Left lung (tissue), 10 donors: ENCODE results near the gene AMMECR1. TPM values are rescaled to one million over a fixed set of nuclear protein-coding genes. Genes with fewer than 3 reads are reported as not detected.

Experiments
- ATAC-seq: fragments of 200-7000 bp; cut with Tn5 transposase; one replicate; pipeline ENCODE4 v1.9.1; 2020; ENCODE audit warnings: moderate library complexity
- DNase-seq, 4 donors: peaks; one replicate each; pipeline ENCODE4 v3.0.0-alpha.2; 2013 to 2020
- H3K27ac ChIP-seq, 2 donors: fragments of 200-600 bp; sonication (generic) in 1 of 2; one replicate each; pipeline versions ENCODE4 v1.5.0 to v1.8.0; 2020 to 2021
- H3K27me3 ChIP-seq, 2 donors: fragments of 200-600 bp; sonication (generic) in 1 of 2; one replicate each; pipeline versions ENCODE4 v1.5.0 to v1.8.0; 2020 to 2021
- H3K36me3 ChIP-seq, 2 donors: fragments of 200-600 bp; sonication (generic) in 1 of 2; one replicate each; pipeline versions ENCODE4 v1.5.0 to v1.8.0; 2020 to 2021
- H3K4me1 ChIP-seq, 2 donors: fragments of 200-600 bp; one replicate each; pipeline ENCODE4 v1.8.0; 2021
- H3K4me3 ChIP-seq, 2 donors: fragments of 200-600 bp; sonication (generic) in 1 of 2; one replicate each; pipeline versions ENCODE4 v1.5.0 to v1.8.0; 2020 to 2021; ENCODE audit warnings: mild to moderate bottlenecking in 1 of 2
- H3K9me3 ChIP-seq, 2 donors: fragments of 200-600 bp; sonication (generic) in 1 of 2; one replicate each; pipeline versions ENCODE4 v1.5.0 to v1.8.0; 2020 to 2021
- CTCF ChIP-seq, 2 donors: fragments of 200-600 bp; sonication (generic) in 1 of 2; IDR thresholded peaks; one replicate each; pipeline versions ENCODE4 v1.5.0 to v1.8.0; 2021; ENCODE audit warnings: antibody characterized with exemption in 2 of 2
- intact Hi-C, 2 donors: fragments of 100-400 bp; cut with DNase I; formaldehyde crosslinking; loops; one replicate each; pipeline versions ENCODE4 v1.11.2 to v1.14.2; 2022
- polyA plus RNA-seq, 6 donors: library from polyadenylated mRNA; unstranded; fragments of 120-200 nt; gene quantifications; one replicate each; pipeline ENCODE4 v1.2.1, GENCODE V29; 2013; ENCODE audit not compliant: insufficient read length in 6 of 6
- total RNA-seq, 2 donors: library from RNA; stranded (reverse); fragmentation: NEBNext Ultra II Directional; extraction: Animal tissue kit (Norgen Biotek cat#: 25700); gene quantifications; one replicate each; pipeline ENCODE4 v1.2.1, GENCODE V29; 2021
- donor health status: DM: no; HTN: yes; CAD: no.
- donor health status: DM: no; HTN: no; CAD: no.

AMMECR1 gene
- total and polyA plus RNA-seq, 8 donors = 8.9 to 15.2 (median 12.7) TPM

GRCh38 chrX:110170029-110170428 is 147.9 kb downstream of the AMMECR1 start:
- H3K4me1 ChIP-seq = no peaks in the 10 kb centered on the region
- no peak overlapping the region for H3K4me3 ChIP-seq
- intact Hi-C loops = no loop called here
- H3K36me3 ChIP-seq = peaks cover 0 to 5% of the 10 kb centered on the region in 2 donors
- no peak overlapping the region for H3K27ac ChIP-seq
- ATAC-seq (no peak), DNase-seq (no peak)
- no peaks in the 10 kb centered on the region for H3K9me3 ChIP-seq
- H3K27me3 ChIP-seq = no peaks in the 10 kb centered on the region
- no peak for TF ChIP-seq CTCF (IDR thresholded peaks at IDR 0.05)

- Histone ChIP-seq H3K9me3 (no peaks in the 10 kb centered on the region), H3K27me3 (no peaks in the 10 kb centered on the region), H3K36me3 (peaks cover 0 to 5% of the 10 kb centered on the region in 2 donors), H3K4me1 (no peaks in the 10 kb centered on the region), H3K4me3 (no peak overlapping the region), H3K27ac (no peak overlapping the region)
- ATAC-seq (no peak), DNase-seq (no peak)
- intact Hi-C loops = no loop called here
- TF ChIP-seq CTCF (IDR thresholded peaks at IDR 0.05) = no peak
Measured at GRCh38 chrX:110168585-110168984, 149.3 kb downstream of the AMMECR1 start.

- H3K4me1 ChIP-seq = no peaks in the 10 kb centered on the region
- peak in 1 of 4 donors; percentile 80 for DNase-seq
- intact Hi-C loops = no loop called here
- no peaks in the 10 kb centered on the region for H3K27me3 ChIP-seq
- H3K27ac ChIP-seq = no peak overlapping the region
- peak; percentile 43 for ATAC-seq
- H3K4me3 ChIP-seq = no peak overlapping the region
- H3K36me3 ChIP-seq = peaks cover 0 to 5% of the 10 kb centered on the region in 2 donors
- peak; percentile 48 to 51 for TF ChIP-seq CTCF (IDR thresholded peaks at IDR 0.05)
- no peaks in the 10 kb centered on the region for H3K9me3 ChIP-seq
Measured at GRCh38 chrX:110167952-110168451, 149.9 kb downstream of the AMMECR1 start.

GRCh38 chrX:110163488-110163887 is 154.4 kb downstream of the AMMECR1 start:
- intact Hi-C loops = loop anchor here in 1 of 2 donors (5.0 kb wide), 1 partner anchor 249 kb away; no protein-coding TSS in a partner anchor
- no peaks in the 10 kb centered on the region for H3K9me3 ChIP-seq
- ATAC-seq (peak; percentile 59), DNase-seq (no peak)
- peaks cover 0 to 10% of the 10 kb centered on the region in 2 donors for H3K4me1 ChIP-seq
- no peak for TF ChIP-seq CTCF (IDR thresholded peaks at IDR 0.05)
- H3K36me3 ChIP-seq = no peaks in the 10 kb centered on the region
- no peak overlapping the region for H3K4me3 ChIP-seq
- H3K27ac ChIP-seq = no peak overlapping the region
- H3K27me3 ChIP-seq = no peaks in the 10 kb centered on the region

- no peaks in the 10 kb centered on the region for H3K27me3 ChIP-seq
- H3K9me3 ChIP-seq = no peaks in the 10 kb centered on the region
- no peaks in the 10 kb centered on the region for H3K36me3 ChIP-seq
- peaks cover 0 to 10% of the 10 kb centered on the region in 2 donors for H3K4me1 ChIP-seq
- DNase-seq (no peak), ATAC-seq (peak; percentile 8)
- intact Hi-C loops = loop anchor here in 1 of 2 donors (5.0 kb wide), 1 partner anchor 249 kb away; no protein-coding TSS in a partner anchor
- H3K4me3 ChIP-seq = no peak overlapping the region
- TF ChIP-seq CTCF (IDR thresholded peaks at IDR 0.05) = no peak
- no peak overlapping the region for H3K27ac ChIP-seq
Measured at GRCh38 chrX:110162867-110163266, 155.0 kb downstream of the AMMECR1 start.
